Inflammatory macrophage (primary cell): ENCODE data around the gene SEMA5A.
A peak's percentile ranks its signal among the peaks of the same experiment; 100 is the strongest.
"Not testable (repeated sequence)": the region's sequence is repeated elsewhere in the genome, so short reads cannot be mapped to it uniquely, and the experiment has no call there.

ENCODE experiments used
- DNase-seq, 2 donors: peaks; one replicate each; pipeline ENCODE4 v3.0.0-alpha.2; 2020 to 2022

SEMA5A gene

DNA sequence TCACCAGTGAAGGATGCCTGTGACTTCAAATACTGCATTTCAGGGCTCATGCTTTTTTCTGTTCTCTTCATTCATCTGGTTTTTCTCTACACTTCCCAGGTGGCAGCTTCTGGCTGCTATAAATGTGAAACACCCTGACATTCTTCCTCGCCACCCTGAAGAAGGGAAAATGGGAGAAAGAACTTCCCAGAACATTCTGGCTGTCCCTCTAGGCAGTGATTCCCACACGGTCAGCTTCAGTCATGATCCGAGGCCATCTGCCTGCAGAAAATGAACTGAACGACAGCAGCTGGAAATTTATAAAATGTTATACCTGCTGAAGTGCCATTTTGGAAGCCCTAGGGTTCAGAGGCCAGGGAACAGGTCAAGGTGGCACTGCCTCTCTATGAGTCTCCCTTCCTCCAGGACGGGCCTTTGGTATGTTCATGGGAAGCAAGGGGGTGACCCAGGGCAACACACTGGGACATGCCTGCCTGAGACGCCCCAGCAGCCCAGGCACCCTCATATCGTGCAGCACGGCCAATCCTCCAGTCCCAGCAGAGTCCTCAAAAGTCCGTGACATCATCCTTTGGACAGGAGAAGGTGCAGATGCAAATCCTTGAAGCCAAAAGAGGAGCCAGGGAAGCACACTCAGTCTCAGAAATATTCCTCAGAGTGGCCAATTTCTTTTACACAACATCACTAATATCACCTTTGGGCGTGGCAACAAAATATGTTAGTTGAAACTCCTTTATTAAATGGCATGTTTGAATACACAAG lies 107.1 kb downstream of the SEMA5A start:
- DNase-seq: no peak

DNA sequence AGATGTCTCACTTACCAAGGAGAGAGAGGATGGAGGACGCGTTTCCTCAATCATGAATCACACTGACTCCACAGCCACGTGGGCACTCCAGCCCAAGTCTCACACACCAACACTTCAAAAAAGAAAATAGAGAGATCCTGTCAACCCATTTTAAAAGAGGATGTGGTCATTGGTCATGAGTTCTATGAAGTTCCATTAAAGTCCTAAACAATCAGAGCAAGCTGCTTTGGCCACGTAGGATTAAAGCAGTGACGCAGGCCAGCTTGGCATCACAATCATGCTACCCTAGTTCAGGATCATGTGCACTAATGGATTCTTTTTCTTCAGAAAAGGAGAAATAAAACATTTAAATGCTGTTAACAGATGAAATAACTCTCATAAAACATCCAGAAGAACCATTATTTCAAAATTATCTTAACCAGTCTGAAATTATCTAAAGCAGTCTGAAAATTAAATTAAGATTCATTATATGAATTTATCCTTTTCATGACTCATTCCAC lies 108.1 kb downstream of the SEMA5A start:
- peak; percentile 66 to 69 for DNase-seq

DNA sequence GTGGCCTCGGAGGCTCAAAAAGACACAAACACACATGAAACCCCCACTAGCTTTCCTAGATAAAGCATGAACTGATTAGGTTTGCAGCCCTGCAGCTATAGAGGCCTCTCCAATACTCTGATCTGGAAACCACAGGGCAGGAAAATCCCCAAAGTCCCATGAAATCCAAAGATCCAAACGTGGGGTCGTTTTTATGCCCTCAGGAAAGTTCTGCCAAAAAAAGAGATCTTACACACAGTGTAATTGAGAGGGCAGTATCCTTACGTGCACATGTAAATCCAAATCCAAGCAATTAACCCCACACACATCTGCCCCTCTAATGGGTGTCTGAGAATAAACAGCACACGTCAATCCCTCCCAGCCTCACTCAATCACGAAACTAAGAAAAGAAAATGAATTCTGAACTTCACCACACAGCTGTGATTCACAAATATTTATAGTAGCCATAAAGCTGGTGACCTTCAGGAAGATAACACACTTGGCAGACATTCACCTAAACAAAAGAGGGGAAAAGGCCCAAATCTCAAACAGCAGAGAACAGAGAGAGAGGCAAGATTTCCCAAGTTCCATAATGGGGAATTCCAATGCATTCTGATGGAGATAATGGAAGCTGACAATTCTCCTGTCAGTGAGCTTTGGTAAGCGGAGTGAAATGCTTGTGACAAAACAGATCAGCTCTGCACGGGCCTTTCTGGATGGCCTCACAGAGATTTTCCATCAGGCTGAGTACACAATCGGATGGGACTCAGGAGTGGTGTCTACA lies 114.2 kb downstream of the SEMA5A start:
- DNase-seq: no peak

DNA sequence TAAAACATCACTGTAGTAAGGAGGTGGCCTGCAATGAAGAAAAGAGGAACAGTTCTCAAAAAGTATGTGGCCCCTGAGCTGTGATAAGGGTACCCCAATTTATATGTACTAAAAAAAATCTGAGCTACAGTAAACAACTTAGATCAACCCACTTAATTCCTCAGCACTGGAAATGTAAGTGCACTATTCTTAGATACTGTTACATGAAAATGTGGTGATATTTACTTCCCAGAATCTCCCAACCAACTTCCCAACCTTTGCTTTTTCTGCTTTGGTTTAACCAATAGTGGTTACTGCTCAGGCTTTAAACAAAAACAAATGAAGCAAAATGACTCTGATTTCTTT lies 114.8 kb downstream of the SEMA5A start:
- DNase-seq: no peak

DNA sequence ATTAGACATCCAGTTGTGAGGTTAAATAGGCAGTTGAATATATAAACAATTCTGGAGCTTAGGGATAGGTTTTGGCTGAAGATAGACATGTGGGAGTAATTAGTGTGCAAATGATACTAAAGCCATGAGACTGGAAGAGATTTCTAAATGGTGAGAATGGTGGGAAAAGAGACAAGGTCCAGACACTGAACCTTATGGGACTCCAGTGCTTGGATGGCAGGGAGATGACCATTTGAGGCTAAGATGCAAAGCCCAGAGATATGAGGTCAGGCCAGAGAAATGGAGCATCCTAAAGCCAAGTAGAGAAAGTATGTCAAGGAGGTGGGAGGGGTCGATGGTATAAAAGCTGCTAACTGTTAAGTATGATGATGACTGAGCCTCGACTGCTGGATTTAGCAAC lies 115.6 kb downstream of the SEMA5A start:
- DNase-seq: no peak

DNA sequence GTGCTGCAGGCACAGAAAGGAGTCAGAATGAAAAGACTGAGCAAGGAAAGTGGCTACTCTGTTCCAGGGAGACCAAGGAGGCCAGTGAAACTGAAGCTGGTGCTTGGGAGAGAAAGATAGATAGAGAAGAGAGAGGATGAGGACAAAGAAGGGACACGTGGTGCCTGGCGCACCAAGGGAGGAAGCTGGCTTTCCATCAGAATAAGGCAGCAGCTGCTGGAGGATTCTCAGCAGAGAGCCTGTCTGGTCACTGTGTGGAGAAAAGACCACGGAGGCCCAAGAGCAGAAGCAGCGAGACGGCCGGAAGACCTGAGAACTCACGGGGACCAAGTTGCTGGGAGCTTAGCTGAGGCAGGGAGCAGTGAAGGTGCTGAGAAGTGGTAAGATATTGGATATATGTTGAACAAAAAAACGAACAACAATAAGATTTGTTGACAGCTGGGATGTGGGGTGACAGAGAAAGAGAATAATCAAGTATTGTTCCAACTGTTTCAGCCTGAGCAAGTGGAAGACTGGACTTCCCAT lies 116.1 kb downstream of the SEMA5A start:
- no peak for DNase-seq

DNA sequence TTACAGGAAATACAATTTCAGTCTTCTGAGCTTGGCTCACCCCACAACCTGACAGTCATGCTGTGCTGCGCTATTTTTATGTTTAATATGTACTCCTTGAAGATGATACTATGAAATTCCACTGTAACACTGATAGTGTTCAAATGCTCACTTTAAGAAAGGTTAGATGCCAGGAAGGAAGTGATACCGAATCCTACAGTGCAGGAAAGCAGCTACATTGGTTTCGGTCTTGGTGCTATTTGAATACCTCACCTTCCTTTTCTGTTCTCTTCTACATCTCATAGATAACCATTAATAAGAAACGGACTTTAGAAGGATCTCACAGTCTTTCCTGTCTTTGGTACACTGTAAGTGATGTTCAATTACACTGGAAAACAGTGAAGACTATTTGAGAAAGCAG lies 117.6 kb downstream of the SEMA5A start:
- no peak for DNase-seq

DNA sequence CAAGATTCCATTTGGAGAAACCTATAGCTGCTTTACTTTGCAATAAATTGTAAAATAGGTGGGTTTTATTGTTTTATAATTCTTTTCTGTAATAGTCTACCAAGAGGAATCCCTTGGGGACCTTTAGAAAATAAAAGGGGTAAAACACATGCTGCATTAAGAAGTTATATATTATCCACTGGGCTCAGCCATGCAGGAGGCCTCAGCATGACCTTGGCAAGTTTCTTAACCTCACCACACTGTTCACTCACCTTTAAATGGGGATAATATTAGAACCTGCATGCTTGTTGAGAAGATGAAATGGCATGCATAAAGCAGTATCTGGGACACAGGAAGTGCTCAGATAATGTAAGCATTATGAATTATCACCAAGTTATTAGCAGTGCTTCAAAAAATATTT lies 120.2 kb downstream of the SEMA5A start:
- DNase-seq: no peak

DNA sequence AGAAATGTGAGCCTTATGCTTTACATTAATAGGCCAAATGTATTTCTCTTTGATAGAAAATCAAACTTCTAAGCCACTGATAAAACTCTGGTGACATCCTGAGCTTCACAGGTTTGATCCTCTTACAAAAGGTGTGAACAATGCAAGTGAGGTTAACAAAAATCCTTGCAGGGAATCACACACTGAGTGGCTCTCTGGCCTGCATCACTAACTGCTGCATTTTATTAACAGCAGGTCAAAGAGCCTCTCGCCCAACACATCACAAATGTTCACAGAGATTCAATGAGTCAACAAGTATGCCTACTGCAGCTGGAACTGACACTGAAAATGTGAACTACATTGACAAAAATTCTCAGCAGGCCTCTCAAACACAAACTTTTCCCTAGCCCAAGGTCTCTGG lies 122.3 kb downstream of the SEMA5A start:
- no peak for DNase-seq

DNA sequence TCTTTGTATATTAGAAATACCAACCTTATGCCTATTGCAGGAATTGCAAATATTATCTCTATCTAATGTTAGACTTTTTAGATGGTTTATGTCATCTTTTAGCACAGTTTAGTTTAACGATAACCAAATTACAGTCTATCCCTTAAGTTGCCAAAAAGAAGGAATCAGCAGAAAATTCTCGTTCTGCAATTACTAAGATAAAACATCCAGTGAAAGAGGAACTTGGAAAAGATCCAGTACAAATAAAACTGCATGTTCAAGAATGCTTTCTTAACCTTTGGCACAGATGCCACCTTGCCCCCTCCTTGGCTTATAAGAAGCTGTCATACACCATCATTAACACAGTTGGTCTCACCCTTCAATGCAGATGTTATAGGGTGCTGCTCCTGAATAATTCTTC lies 124.0 kb downstream of the SEMA5A start:
- DNase-seq: no peak

DNA sequence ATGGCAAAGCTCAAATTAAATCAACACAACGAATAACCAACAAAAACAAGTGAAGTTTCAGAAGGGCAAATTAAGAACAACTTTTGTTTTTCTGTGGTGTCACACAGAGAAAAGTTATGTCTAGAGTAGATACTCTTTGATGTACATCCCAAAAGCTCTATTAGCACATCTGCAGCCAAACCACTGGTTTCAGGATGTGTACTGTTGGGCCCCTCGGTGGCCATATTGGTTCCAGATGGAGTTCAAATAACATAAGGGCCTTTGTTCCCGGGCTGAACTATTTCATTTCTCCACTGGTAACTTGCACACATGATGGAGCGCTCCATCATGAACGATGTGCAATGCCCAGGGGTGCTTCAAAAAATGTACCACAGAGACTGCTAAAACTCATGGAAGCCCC lies 126.1 kb downstream of the SEMA5A start:
- no peak for DNase-seq

DNA sequence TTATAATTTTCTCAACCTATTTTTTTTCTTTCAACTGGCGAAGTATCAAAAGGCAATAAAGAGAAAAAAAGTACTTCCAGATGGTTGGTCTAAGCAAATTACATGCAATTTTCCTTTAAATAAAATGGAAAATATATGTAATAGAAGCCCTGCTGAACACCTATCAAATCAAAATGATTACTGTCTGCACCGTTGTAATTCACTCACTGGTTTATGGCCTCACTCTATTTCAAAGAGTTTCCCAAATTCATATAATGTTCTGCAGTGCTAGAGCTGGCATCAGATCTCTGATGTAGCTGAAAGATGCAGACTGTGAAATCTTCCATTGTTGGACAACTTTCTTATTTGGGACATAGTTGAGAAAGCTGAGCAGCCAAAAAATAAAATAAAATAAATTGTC lies 130.3 kb downstream of the SEMA5A start:
- no peak for DNase-seq

DNA sequence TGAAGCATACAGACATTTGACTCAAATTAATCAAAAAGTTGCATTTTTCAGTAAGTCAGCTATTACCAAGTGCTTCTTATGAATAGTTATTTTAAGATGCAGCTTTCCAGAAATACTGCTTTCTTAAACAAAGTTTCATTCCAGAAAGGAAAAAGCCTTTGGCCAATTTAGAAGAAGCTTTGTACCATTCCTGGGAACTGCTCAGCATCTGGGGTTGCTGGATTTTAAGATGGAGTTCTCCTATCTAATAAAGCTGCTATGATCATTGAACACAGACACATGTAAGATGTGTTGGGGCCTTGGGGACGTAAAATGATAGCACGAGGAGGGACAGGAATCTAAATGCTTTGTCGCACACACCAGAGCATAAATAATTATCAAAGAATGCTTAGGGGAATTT lies 130.8 kb downstream of the SEMA5A start:
- DNase-seq: no peak

DNA sequence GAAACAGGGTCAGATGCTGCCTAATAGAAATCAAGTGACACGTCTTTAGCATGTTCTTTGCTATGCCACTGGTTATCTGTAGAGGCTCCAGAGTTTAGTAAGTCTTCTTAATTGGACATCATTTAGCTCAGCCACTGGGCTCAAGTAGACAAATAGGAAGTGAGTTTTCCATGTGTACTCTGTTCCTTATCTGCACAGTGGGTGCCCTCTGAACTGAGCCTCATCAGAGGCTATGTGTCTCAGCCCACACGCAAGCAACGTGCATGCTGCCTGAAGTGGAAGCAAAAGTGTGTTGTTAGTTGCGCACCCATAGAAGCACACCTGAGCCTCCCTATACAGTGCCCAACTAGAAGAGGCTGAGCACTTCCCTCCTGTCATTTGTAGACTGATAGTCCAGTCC lies 134.7 kb downstream of the SEMA5A start:
- DNase-seq: no peak

DNA sequence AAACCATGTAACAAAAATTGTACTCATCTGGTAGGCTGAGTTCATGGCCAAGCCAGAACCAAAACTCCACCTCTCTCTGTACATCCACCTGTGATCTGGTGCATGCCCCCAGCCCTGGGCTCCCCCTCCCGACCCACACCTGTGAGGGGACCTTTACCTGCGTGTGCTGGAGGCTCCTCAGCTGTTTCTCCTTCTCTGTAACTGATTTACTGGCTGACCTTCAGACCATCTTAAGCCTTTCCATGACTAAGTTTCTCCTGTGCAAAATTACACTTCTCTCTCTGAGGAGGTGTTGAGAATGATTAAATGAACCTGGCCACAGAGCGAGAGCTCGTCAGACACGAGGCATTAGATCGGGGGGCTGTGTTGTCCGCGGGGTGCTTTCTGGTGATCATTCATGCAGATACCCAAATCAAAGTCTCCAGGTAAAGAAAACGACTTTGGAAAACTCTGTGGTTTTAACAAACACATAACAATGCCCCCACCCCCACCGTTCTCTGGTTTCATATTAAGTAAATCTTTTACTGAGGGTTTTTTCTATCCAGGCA lies 136.4 kb downstream of the SEMA5A start:
- DNase-seq: no peak

DNA sequence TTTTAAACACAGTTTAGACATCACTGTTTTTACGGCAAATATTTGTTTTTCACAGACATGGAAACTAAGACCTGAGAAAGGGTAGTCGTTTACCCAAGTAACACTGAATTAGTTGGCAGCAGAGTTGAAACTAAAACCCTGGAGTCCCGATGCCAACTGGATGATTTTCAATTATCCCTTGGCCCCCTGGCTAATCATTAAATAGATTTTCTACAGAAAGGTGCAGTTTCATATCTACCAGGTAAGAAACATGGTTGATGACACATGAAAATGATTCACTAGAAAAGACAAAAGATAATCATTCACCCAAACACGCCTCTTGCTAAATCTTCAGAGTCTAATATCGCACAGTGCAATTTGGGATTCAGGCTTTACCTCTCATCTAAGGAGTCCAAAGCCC lies 136.9 kb downstream of the SEMA5A start:
- no peak for DNase-seq

DNA sequence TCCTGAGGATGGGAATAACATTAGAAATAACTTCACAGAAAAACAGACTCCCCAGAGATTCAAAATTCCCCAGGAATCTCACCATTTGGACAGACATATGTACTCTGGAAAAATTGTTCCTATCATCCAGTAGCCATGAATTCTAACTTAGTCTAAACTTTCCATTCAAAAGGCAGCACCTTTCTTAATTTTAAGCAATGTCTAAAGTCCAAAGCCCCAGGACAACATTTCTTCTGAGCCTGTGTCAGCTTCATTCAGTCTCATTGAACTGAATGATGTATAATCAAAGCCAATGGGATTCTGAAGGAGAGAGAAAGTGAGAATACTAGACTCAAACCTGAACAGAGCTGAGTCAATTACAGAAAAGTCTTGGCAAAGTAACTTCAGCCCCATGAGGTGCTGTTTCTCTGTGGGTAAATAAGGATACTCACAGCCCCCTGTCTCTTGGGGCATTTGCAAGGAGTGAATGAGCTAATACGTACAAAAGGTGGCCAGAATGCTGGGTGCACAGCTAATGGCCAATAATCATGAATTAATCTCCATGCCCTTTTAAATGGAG lies 140.6 kb downstream of the SEMA5A start:
- DNase-seq: no peak

DNA sequence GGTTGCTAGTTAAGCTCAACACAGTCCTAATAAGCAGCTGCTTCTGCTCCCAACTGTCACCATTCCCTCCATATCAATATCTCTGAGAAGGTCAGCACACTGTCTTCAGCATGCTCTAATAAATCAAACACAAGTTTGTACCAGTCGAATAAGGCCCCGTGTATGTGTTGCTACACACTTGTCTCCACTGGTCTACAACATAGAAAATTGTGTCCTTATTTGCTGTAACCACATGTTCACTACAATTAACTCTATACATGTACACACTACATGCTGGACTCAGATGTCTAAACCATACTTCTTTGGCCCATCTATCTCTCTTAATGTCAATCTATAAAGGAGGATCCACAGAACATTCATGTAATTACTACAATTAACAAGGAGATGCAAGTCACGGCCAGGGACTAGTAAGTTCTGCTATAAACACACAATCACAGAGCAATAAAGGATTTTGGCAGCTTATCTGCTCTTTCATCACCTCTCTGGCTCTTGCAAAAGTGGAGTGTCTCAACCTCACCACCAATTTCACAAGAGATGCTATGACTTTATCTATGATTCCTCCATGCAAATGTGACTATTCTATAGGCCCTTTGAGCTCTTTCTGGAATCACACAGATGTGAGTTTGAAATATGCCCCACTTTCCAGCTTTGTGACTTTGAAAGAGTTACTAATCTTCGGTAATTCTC lies 143.9 kb downstream of the SEMA5A start:
- peak in 1 of 2 donors; percentile 3 for DNase-seq

DNA sequence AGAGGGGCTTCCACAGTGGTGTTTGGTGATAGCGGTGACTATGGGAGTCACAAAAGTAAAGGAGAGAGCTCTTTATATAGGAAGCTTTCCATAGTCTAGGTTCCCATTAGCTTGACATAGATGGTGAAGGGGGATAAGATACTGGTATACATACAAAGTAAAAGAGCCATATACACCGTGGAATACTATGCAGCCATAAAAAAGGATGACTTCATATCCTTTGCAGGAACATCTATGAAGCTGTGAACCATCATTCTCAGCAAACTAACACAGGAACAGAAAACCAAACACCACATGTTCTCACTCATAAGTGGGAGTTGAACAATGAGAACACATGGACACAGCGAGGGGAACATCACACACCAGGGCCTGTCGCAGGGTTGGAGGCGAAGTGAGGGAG lies 146.1 kb downstream of the SEMA5A start:
- DNase-seq: not testable (repeated sequence)

DNA sequence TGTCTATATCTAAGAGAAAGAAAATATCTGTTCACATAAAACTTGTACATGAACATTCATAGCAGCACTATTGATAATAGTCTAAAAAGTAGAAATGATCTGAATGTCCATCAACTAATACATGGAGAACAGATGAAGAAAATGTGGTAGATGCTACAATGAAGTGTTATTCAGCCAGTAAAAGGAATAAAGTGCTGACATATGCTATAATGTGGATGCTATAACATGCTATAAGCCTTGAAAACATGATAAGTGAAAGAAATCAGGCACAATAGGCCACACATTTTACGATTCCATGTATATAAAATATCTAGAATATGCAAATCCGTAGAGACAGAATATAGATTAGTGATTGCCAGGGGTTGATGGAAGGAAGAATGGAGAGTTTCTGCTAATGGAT lies 146.8 kb downstream of the SEMA5A start:
- no peak for DNase-seq

DNA sequence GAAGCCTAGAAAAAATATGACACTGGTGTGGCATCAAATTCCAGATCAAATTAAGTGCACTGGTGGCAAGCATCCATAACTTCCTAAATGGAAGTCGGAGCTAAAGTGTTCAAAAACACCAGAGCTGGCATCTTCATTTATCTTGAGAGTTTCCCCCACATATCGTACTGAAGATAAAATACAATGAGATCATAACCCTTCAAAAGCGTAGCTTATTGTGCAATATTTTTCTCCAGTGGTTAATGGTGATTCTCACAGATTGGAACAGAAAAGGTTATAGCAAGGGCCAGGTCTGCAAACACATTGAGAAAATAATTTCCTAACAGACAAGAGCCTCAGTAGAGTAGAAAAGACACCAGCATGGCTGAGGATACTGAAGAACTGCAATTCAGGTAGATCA lies 147.6 kb downstream of the SEMA5A start:
- no peak for DNase-seq

DNA sequence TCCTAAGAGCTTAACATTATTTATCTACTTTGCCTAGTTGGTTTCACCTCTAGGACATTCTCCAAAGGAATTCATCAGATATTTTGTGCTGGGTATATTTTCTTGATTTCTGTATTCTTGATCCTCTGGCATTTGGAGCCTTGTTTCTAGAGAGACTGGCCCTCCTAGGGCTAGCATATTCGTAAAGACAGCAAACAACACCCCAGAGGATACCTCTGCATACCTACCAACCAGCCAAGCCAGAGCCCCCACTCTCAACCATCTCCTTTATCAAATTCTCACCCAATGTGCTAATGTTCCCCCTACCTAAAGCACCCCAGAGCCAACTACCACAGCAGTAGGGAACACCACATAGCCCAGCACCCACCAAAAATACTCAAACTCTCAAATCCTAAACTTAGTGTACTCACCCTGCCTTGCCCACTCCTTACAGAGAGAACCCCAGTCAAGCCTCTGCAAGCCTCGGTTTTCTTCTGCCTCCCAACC lies 149.5 kb downstream of the SEMA5A start:
- DNase-seq: no peak

DNA sequence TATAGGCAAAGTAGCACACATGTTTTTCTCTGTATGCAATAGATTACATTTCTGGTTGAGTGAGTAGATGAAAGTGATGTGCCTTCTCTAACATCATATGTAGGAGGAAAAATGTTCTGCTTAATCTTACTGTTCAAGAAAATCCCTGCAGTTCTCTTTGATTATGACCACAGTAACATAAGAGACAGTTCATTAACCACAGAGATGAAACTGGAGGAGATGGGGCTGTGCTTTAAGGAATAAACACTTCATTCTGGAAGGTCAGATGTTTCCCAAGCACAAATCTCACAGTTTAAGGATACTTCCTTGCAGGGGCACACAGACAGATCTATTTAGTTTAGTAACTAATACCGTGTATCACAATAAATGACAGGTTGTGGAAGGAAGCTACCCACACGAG lies 150.2 kb downstream of the SEMA5A start:
- DNase-seq: no peak
